ENCODE data around the gene KIF1A.

DNA sequence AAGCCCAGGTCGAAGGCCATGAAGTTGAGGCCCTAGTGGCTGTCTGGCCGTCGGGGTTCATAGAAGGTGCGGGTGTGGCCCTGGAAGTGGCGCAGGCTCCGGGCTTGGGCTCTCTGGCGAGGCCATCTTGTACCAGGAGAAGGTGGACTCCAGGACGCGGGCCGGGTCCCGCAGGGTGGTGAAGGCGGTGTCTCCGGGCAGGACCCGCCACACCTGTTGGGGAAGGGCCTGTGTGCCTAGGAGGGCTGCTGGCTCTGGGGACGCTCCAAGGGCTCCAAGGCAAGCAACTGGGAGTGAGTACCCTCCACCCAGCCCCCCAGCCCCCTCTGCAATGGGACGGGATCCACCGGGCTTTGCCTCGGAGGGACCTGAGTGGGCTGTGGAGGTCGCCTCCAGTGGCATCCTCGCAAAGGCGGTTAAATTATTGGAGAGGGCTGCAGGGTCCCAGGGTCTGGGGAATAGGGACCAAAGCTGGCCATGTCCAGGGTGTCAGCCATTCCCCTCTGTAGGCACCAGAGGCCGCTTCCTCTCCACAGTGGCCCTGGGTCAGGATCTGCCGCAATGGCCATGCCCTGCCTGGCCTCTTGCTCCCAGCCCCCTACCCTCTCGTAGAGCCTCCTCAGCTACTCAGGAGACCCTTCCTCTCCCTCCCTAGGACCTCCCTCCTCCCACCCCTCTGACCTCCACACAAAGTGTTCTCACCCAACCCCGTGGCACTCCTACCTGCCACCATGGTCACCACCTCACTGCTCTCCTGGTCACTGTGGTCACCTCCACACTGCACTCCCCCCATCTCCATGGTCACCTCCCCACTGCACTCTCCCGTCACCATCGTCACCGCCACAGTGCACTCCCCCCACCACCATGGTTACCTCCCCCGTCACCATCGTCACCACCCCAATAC, 118.0 kb downstream of the KIF1A start:
- TF ChIP-seq, protein P1, sequence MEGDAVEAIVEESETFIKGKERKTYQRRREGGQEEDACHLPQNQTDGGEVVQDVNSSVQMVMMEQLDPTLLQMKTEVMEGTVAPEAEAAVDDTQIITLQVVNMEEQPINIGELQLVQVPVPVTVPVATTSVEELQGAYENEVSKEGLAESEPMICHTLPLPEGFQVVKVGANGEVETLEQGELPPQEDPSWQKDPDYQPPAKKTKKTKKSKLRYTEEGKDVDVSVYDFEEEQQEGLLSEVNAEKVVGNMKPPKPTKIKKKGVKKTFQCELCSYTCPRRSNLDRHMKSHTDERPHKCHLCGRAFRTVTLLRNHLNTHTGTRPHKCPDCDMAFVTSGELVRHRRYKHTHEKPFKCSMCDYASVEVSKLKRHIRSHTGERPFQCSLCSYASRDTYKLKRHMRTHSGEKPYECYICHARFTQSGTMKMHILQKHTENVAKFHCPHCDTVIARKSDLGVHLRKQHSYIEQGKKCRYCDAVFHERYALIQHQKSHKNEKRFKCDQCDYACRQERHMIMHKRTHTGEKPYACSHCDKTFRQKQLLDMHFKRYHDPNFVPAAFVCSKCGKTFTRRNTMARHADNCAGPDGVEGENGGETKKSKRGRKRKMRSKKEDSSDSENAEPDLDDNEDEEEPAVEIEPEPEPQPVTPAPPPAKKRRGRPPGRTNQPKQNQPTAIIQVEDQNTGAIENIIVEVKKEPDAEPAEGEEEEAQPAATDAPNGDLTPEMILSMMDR (conservative IDR thresholded peaks at IDR 0.05) = no peak
- no peak for TF ChIP-seq EZH2 (IDR thresholded peaks at IDR 0.05; ENCODE audit: low read depth)
